Hair follicular keratinocyte (primary cell): ENCODE data around the gene ACVR1B. TPM values are rescaled to one million over a fixed set of nuclear protein-coding genes. Genes with fewer than 3 reads are reported as not detected.

Experiments used
- total RNA-seq: library from RNA; depleted of rRNA; stranded (reverse); fragments of >200 nt; gene quantifications from 2 replicates; pipeline ENCODE4 v1.2.3, GENCODE V29; 2015

Gene ACVR1B
- 8.1 and 12.4 TPM in 2 replicates for total RNA-seq

DNA sequence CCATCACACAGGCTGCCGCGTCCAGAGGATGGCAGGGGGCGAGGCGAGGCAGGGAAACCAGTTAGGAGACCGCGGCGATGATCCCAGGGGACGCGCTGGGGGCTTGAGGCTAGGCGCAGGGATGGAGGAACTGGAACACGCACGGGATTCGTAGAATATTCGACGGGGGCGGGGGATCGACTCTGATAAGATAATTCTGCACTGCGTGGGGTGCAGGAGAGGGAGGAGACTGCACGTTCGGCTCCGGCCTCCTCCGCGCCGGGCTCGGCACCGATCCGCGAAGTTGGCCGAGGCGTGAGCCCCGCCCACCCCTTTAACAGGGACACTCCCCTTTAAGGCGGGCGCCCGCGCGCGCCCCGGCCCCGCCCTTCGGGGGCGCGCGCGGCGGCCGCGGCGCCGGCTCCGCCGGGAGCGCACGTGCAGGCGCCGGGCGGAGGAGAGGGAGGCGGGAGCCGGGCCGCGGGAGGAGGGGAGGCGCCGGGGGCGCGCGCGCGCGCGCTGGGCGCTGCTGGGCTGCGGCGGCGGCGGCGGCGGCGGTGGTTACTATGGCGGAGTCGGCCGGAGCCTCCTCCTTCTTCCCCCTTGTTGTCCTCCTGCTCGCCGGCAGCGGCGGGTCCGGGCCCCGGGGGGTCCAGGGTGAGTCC, at the start of gene ACVR1B:
ACVR1B (plus strand) TSS at position 501 of the 644 bp plus-strand sequence; CDS start at position 546, 45 bp downstream.

DNA sequence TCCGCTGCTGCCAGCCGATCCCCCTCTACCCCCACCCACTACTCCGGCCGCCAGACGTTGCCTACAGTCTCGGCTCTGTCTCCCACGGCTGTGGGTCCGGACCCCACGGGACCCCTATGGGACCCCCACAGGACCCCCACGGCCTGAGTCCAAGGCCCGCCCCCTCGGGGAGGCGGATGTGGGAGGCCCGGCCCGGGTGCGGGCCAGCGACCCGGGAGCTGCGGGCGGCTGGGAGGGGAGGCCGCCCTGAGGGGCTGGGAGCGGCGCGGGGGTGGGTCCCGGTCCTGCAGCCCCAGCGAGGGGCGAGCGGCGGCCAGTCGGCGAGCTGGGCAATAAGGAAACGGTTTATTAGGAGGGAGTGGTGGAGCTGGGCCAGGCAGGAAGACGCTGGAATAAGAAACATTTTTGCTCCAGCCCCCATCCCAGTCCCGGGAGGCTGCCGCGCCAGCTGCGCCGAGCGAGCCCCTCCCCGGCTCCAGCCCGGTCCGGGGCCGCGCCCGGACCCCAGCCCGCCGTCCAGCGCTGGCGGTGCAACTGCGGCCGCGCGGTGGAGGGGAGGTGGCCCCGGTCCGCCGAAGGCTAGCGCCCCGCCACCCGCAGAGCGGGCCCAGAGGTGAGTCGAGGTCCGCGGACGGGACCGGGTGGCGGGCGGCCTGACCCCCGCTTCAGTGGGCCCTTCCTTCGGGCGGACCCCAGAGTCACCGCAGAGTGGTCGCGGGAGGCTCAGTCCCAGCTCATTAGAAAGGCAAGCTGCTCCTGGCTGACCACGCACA, 44.2 kb upstream of the ACVR1B start, which contains the start of gene ACVRL1:
ACVRL1 (plus strand) TSS at position 422 of the 773 bp plus-strand sequence. CDS start 4,971 bp downstream, outside the sequence.

DNA sequence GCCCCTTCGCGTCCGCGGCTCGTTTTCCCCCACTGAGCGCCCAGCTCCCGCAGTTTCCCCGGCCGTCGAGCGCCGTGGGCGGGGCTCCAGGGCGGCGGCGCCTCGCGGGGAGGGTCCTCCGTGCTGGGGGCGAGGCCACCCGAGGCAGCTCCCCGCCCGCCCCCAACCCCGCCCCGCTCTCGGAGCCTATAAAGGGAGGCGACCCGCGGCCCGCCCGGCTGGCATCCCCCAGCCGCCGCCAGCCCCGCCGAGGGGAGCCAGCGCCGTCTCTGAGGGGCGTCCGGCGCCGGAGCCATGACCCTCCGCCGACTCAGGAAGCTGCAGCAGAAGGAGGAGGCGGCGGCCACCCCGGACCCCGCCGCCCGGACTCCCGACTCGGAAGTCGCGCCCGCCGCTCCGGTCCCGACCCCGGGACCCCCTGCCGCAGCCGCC, 55.2 kb downstream of the ACVR1B start, which contains the start of gene TAMALIN:
TAMALIN (plus strand) TSS at position 221 of the 432 bp plus-strand sequence; CDS start at position 295, 74 bp downstream.

Other genes starting within 250 kb of the ACVR1B start
- gene FIGNL2, start 103.0 kb upstream of the ACVR1B start, total RNA-seq = not detected in 2 replicates
- not detected in 2 replicates for gene ANKRD33, start 63.6 kb upstream of the ACVR1B start, total RNA-seq
- 0.08 and 0.61 TPM in 2 replicates for gene ACVRL1, start 44.2 kb upstream of the ACVR1B start, total RNA-seq
- gene TAMALIN, start 55.2 kb downstream of the ACVR1B start, total RNA-seq = 0.23 and 0.27 TPM in 2 replicates
- 2.5 and 3.1 TPM in 2 replicates for gene NR4A1, start 99.7 kb downstream of the ACVR1B start, total RNA-seq
- gene ATG101, start 118.3 kb downstream of the ACVR1B start, total RNA-seq = 68.9 and 82.1 TPM in 2 replicates
- not detected in 2 replicates for gene SMIM41, start 128.0 kb downstream of the ACVR1B start, total RNA-seq
- gene KRT80, start 240.3 kb downstream of the ACVR1B start, total RNA-seq = 0.11 and 0.55 TPM in 2 replicates